Measurements from ENCODE around the gene KRT4.

KRT4 gene

GRCh38 chr12:52827499-52828090 lies 13.7 kb upstream of the KRT4 start:
- H3K4me3 ChIP-seq (ENCODE audit: low read depth, low read length) = no peak overlapping the region
- no peaks in the 10 kb centered on the region for H3K27me3 ChIP-seq (replicated peaks)
- no peaks in the 10 kb centered on the region for H3K36me3 ChIP-seq (replicated peaks)
- H3K27ac ChIP-seq = no peak overlapping the region
- no peak for TF ChIP-seq CTCF (IDR thresholded peaks at IDR 0.05; ENCODE audit: low read depth, low read length, missing control alignments)
- in situ Hi-C loops (cut with HindIII; ENCODE audit: low pct_ligation_motif_present, low sequenced_read_pairs) = no loop called here
- no peak for DNase-seq

GRCh38 chr12:52826611-52827498 lies 12.9 kb upstream of the KRT4 start:
- no peak for TF ChIP-seq CTCF (IDR thresholded peaks at IDR 0.05; ENCODE audit: low read depth, low read length, missing control alignments)
- no peak for DNase-seq
- in situ Hi-C loops (cut with HindIII; ENCODE audit: low pct_ligation_motif_present, low sequenced_read_pairs) = no loop called here
- no peak overlapping the region for H3K27ac ChIP-seq
- H3K36me3 ChIP-seq (replicated peaks) = no peaks in the 10 kb centered on the region
- no peak overlapping the region for H3K4me3 ChIP-seq (ENCODE audit: low read depth, low read length)
- H3K27me3 ChIP-seq (replicated peaks) = no peaks in the 10 kb centered on the region

- H3K4me3 ChIP-seq (ENCODE audit: low read depth, low read length) = no peak overlapping the region
- H3K27ac ChIP-seq = no peak overlapping the region
- DNase-seq = no peak
- no peaks in the 10 kb centered on the region for H3K27me3 ChIP-seq (replicated peaks)
- TF ChIP-seq CTCF (IDR thresholded peaks at IDR 0.05; ENCODE audit: low read depth, low read length, missing control alignments) = no peak
- in situ Hi-C loops (cut with HindIII; ENCODE audit: low pct_ligation_motif_present, low sequenced_read_pairs) = no loop called here
- H3K36me3 ChIP-seq (replicated peaks) = no peaks in the 10 kb centered on the region
Observed at GRCh38 chr12:52825961-52826360, 12.0 kb upstream of the KRT4 start.

- Histone ChIP-seq H3K27ac (no peak overlapping the region), H3K27me3 (replicated peaks) (no peaks in the 10 kb centered on the region), H3K36me3 (replicated peaks) (no peaks in the 10 kb centered on the region), H3K4me3 (ENCODE audit: low read depth, low read length) (no peak overlapping the region)
- no peak for DNase-seq
- in situ Hi-C loops (cut with HindIII; ENCODE audit: low pct_ligation_motif_present, low sequenced_read_pairs) = no loop called here
- TF ChIP-seq CTCF (IDR thresholded peaks at IDR 0.05; ENCODE audit: low read depth, low read length, missing control alignments) = no peak
Observed at GRCh38 chr12:52824741-52825410, 11.0 kb upstream of the KRT4 start.

GRCh38 chr12:52823761-52824450 lies 10.0 kb upstream of the KRT4 start:
- Histone ChIP-seq H3K27ac (no peak overlapping the region), H3K36me3 (replicated peaks) (no peaks in the 10 kb centered on the region), H3K4me3 (ENCODE audit: low read depth, low read length) (no peak overlapping the region), H3K27me3 (replicated peaks) (no peaks in the 10 kb centered on the region)
- in situ Hi-C loops (cut with HindIII; ENCODE audit: low pct_ligation_motif_present, low sequenced_read_pairs) = no loop called here
- DNase-seq = no peak
- no peak for TF ChIP-seq CTCF (IDR thresholded peaks at IDR 0.05; ENCODE audit: low read depth, low read length, missing control alignments)

Measured in brain microvascular endothelial cell (primary cell).